ENCODE results near the gene BHLHE41.

Gene BHLHE41

GRCh38 chr12:26124446-26125399 is at the start of gene BHLHE41:
BHLHE41 (minus strand) TSS chr12:26125037; CDS start chr12:26124779, 258 bp downstream.
- H3K4me3 ChIP-seq (ENCODE audit: low read depth, low read length), result peak within 1 kb of the TSS; percentile 67
- DNase-seq (ENCODE audit: low read depth), result peak; percentile 34
- TF ChIP-seq CTCF (IDR thresholded peaks at IDR 0.05; ENCODE audit: insufficient read depth, low read depth, low read length, missing control alignments), result no peak

GRCh38 chr12:26172946-26173552 is 48.2 kb upstream of the BHLHE41 start:
- DNase-seq (ENCODE audit: low read depth), result no peak
- TF ChIP-seq CTCF (IDR thresholded peaks at IDR 0.05; ENCODE audit: insufficient read depth, low read depth, low read length, missing control alignments), result no peak
- no peak overlapping the region for H3K4me3 ChIP-seq (ENCODE audit: low read depth, low read length)

- TF ChIP-seq CTCF (IDR thresholded peaks at IDR 0.05; ENCODE audit: insufficient read depth, low read depth, low read length, missing control alignments), result no peak
- H3K4me3 ChIP-seq (ENCODE audit: low read depth, low read length), result no peak overlapping the region
- DNase-seq (ENCODE audit: low read depth), result no peak
Observed at GRCh38 chr12:26172539-26172938, 47.7 kb upstream of the BHLHE41 start.

- TF ChIP-seq CTCF (IDR thresholded peaks at IDR 0.05; ENCODE audit: insufficient read depth, low read depth, low read length, missing control alignments), result no peak
- no peak overlapping the region for H3K4me3 ChIP-seq (ENCODE audit: low read depth, low read length)
- DNase-seq (ENCODE audit: low read depth), result no peak
Observed at GRCh38 chr12:26172013-26172412, 47.2 kb upstream of the BHLHE41 start.

GRCh38 chr12:26164118-26164517 is 39.3 kb upstream of the BHLHE41 start:
- no peak for TF ChIP-seq CTCF (IDR thresholded peaks at IDR 0.05; ENCODE audit: insufficient read depth, low read depth, low read length, missing control alignments)
- no peak overlapping the region for H3K4me3 ChIP-seq (ENCODE audit: low read depth, low read length)
- DNase-seq (ENCODE audit: low read depth), result no peak

GRCh38 chr12:26162905-26163304 is 38.1 kb upstream of the BHLHE41 start:
- H3K4me3 ChIP-seq (ENCODE audit: low read depth, low read length), result no peak overlapping the region
- no peak for TF ChIP-seq CTCF (IDR thresholded peaks at IDR 0.05; ENCODE audit: insufficient read depth, low read depth, low read length, missing control alignments)
- DNase-seq (ENCODE audit: low read depth), result peak; percentile 87
